ENCODE measurements around the gene SNED1. TPM values are rescaled to one million over a fixed set of nuclear protein-coding genes. Genes with fewer than 3 reads are reported as not detected.

The SNED1 gene
- total and polyA plus RNA-seq, 4 donors, result 0.65 to 18.1 (median 2.8) TPM

GRCh38 chr2:241111440-241111805, 113.0 kb downstream of the SNED1 start (continued):
- TF ChIP-seq, protein P1, sequence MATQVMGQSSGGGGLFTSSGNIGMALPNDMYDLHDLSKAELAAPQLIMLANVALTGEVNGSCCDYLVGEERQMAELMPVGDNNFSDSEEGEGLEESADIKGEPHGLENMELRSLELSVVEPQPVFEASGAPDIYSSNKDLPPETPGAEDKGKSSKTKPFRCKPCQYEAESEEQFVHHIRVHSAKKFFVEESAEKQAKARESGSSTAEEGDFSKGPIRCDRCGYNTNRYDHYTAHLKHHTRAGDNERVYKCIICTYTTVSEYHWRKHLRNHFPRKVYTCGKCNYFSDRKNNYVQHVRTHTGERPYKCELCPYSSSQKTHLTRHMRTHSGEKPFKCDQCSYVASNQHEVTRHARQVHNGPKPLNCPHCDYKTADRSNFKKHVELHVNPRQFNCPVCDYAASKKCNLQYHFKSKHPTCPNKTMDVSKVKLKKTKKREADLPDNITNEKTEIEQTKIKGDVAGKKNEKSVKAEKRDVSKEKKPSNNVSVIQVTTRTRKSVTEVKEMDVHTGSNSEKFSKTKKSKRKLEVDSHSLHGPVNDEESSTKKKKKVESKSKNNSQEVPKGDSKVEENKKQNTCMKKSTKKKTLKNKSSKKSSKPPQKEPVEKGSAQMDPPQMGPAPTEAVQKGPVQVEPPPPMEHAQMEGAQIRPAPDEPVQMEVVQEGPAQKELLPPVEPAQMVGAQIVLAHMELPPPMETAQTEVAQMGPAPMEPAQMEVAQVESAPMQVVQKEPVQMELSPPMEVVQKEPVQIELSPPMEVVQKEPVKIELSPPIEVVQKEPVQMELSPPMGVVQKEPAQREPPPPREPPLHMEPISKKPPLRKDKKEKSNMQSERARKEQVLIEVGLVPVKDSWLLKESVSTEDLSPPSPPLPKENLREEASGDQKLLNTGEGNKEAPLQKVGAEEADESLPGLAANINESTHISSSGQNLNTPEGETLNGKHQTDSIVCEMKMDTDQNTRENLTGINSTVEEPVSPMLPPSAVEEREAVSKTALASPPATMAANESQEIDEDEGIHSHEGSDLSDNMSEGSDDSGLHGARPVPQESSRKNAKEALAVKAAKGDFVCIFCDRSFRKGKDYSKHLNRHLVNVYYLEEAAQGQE (IDR thresholded peaks at IDR 0.05), result no peak
- no peak for TF ChIP-seq RXRA (IDR thresholded peaks at IDR 0.05)

DNA sequence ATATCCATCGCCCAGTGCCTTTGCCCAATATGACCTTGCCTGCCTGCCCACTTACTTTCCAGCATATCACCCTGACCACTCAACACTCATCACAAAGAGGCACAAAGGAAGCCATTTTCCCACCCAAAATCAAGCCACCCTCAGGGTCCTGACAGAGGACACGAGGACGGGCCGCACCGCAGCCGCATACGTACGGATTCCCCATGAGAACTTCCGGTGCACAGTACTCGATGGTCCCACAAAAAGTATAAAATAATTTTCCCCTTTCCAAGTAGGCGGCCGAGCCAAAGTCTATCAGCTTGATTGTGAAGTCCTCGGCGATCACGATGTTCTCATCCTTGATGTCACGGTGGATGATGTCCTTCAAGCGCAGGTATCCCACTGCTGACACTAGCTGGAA, 113.6 kb downstream of the SNED1 start:
- no peaks in the 10 kb centered on the region for H3K27me3 ChIP-seq (ENCODE audit: control insufficient read depth in 4 of 4, insufficient read depth in 4 of 4, low read length in 3 of 4)
- 93% methylated on average over 17 of the region's 17 CpGs for WGBS
- no peaks in the 10 kb centered on the region for H3K9me3 ChIP-seq (ENCODE audit: control insufficient read depth in 4 of 4, low read length in 3 of 4)
- DNase-seq (ENCODE audit: low spot score), result no peak
- no peaks in the 10 kb centered on the region for H3K4me1 ChIP-seq (ENCODE audit: control insufficient read depth in 4 of 4, insufficient read depth in 4 of 4, low read length in 3 of 4)
- TF ChIP-seq, protein P2, sequence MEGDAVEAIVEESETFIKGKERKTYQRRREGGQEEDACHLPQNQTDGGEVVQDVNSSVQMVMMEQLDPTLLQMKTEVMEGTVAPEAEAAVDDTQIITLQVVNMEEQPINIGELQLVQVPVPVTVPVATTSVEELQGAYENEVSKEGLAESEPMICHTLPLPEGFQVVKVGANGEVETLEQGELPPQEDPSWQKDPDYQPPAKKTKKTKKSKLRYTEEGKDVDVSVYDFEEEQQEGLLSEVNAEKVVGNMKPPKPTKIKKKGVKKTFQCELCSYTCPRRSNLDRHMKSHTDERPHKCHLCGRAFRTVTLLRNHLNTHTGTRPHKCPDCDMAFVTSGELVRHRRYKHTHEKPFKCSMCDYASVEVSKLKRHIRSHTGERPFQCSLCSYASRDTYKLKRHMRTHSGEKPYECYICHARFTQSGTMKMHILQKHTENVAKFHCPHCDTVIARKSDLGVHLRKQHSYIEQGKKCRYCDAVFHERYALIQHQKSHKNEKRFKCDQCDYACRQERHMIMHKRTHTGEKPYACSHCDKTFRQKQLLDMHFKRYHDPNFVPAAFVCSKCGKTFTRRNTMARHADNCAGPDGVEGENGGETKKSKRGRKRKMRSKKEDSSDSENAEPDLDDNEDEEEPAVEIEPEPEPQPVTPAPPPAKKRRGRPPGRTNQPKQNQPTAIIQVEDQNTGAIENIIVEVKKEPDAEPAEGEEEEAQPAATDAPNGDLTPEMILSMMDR (IDR thresholded peaks at IDR 0.05; ENCODE audit: low read depth, low read length, missing input control), result no peak
- TF ChIP-seq GABPA (IDR thresholded peaks at IDR 0.05 in 1 of 2, conservative IDR thresholded peaks at IDR 0.05 in 1 of 2), result no peak
- TF ChIP-seq JUND (IDR thresholded peaks at IDR 0.05), result no peak
- no peak for TF ChIP-seq FOXA1 (IDR thresholded peaks at IDR 0.05)
- no peak for TF ChIP-seq HNF4G (IDR thresholded peaks at IDR 0.05)
- TF ChIP-seq SP1 (IDR thresholded peaks at IDR 0.05), result no peak
- TF ChIP-seq HNF4A (conservative IDR thresholded peaks at IDR 0.05), result no peak
- no peak for TF ChIP-seq ATF3 (IDR thresholded peaks at IDR 0.05)
- TF ChIP-seq RAD21 (IDR thresholded peaks at IDR 0.05), result no peak
- TF ChIP-seq MAX (IDR thresholded peaks at IDR 0.05), result no peak
- no peak for TF ChIP-seq TAF1 (conservative IDR thresholded peaks at IDR 0.05)
- TF ChIP-seq, protein P1 (IDR thresholded peaks at IDR 0.05), result no peak
- TF ChIP-seq FOXA2 (IDR thresholded peaks at IDR 0.05), result no peak
- TF ChIP-seq NR2F2 (IDR thresholded peaks at IDR 0.05), result no peak
- no peak for TF ChIP-seq RXRA (IDR thresholded peaks at IDR 0.05)
- no peak for TF ChIP-seq YY1 (IDR thresholded peaks at IDR 0.05)
- TF ChIP-seq, protein P3, sequence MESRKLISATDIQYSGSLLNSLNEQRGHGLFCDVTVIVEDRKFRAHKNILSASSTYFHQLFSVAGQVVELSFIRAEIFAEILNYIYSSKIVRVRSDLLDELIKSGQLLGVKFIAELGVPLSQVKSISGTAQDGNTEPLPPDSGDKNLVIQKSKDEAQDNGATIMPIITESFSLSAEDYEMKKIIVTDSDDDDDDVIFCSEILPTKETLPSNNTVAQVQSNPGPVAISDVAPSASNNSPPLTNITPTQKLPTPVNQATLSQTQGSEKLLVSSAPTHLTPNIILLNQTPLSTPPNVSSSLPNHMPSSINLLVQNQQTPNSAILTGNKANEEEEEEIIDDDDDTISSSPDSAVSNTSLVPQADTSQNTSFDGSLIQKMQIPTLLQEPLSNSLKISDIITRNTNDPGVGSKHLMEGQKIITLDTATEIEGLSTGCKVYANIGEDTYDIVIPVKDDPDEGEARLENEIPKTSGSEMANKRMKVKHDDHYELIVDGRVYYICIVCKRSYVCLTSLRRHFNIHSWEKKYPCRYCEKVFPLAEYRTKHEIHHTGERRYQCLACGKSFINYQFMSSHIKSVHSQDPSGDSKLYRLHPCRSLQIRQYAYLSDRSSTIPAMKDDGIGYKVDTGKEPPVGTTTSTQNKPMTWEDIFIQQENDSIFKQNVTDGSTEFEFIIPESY (IDR thresholded peaks at IDR 0.05), result no peak
- H3K9ac ChIP-seq (ENCODE audit: low read depth in 1 of 2, low read length in 2 of 2), result no peak overlapping the region
- no peak overlapping the region for H3K4me3 ChIP-seq (ENCODE audit: low read depth in 1 of 3, low read length in 3 of 3)
- no peak overlapping the region for H3K27ac ChIP-seq (ENCODE audit: low read depth in 1 of 2, low read length in 2 of 2)
- H3K36me3 ChIP-seq (ENCODE audit: control insufficient read depth in 4 of 4, insufficient read depth in 3 of 4, low read depth in 1 of 4, low read length in 3 of 4), result peaks cover 0 to 3% (median 0%) of the 10 kb centered on the region in 4 donors
